Left ventricle myocardium superior (tissue), 1 donor: ENCODE measurements around the gene RAB27B. TPM values are rescaled to one million over a fixed set of nuclear protein-coding genes. Genes with fewer than 3 reads are reported as not detected.

Source experiments
- ATAC-seq: fragments of 200-7000 bp; cut with Tn5 transposase; one replicate; pipeline ENCODE4 v1.9.1; 2020; ENCODE audit warnings: mild to moderate bottlenecking, moderate library complexity
- DNase-seq: peaks from one replicate; pipeline ENCODE4 v3.0.0-alpha.2; 2020
- intact Hi-C: fragments of 100-400 bp; cut with micrococcal nuclease; formaldehyde crosslinking; loops from one replicate; pipeline ENCODE4 v1.11.0; 2022
- total RNA-seq: library from RNA; stranded (reverse); fragmentation: NEBNext Ultra II Directional; extraction: Animal tissue kit (Norgen Biotek cat#: 25700); gene quantifications from one replicate; pipeline ENCODE4 v1.2.1, GENCODE V29; 2021
- donor health status: DM: no; HTN: yes; CAD: no; lungs with severe emphysema.

RAB27B gene
- total RNA-seq, 1 donor from 2014 or later: 0.10 TPM

DNA sequence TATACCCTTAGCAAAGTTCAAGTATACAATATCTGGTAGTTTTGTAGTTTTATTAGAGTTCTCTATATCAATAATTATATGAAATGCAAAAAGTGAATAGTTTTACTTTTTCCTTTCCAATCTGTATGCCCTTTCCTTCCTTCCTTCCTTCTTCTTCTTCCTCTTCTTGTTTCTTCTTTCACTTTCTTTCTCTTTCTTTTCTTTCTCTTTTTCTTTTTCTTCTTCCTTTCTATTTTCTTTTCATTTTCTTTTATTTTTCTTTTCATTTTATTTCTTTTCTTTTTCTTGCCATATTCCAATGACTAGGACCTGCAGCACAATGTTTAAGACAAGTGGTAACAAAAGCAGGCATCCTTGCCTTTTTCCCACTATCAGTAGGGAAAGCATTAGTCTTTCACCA is 71.2 kb downstream of the RAB27B start:
- no peak for ATAC-seq
- intact Hi-C loops: no loop called here
- no peak for DNase-seq

DNA sequence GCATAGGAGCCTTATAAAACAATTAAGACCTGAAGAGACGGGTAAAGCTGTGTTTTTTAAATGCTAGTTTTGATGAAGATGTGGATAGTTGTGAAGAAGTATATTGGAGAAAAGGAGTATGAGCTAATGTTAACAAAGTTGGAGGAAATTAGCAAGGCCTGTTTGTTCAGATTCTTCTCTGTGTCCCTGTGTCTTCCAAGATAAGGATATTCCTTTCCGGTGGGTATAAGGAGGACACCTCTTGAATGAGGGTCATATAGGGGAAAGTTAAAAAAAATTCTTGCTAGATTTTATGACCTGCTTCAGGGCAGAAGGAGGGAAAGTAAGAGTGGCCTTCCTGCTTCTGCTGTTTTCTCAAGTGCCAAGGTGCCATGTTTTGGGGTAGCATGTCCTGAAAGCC is 72.0 kb downstream of the RAB27B start:
- intact Hi-C loops: no loop called here
- ATAC-seq: no peak
- DNase-seq: no peak

GRCh38 chr18:54904581-54904980 is 76.3 kb downstream of the RAB27B start:
- intact Hi-C loops: no loop called here
- no peak for ATAC-seq

DNA sequence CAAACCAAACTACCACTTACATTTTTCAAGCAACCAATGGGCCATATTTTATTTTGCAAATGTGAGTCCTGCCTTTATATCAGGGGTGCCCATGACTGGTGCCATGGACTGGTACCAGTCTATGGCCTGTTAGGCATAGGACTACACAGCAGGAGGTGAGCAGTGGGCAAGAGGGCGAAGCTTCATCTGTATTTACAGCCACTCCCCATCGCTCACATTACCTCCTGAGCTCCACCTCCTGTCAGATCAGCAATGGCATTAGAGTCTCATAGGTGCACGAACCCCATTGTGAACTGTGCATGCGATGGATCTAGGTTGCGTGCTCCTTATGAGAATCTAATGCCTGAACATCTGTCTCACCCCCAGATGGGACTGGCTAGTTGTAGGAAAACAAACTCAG is 77.4 kb downstream of the RAB27B start:
- ATAC-seq (no peak), DNase-seq (no peak)
- intact Hi-C loops: no loop called here

More at GRCh38 chr18:54904581-54904980, 76.3 kb downstream of the RAB27B start:
- DNase-seq: no peak

DNA sequence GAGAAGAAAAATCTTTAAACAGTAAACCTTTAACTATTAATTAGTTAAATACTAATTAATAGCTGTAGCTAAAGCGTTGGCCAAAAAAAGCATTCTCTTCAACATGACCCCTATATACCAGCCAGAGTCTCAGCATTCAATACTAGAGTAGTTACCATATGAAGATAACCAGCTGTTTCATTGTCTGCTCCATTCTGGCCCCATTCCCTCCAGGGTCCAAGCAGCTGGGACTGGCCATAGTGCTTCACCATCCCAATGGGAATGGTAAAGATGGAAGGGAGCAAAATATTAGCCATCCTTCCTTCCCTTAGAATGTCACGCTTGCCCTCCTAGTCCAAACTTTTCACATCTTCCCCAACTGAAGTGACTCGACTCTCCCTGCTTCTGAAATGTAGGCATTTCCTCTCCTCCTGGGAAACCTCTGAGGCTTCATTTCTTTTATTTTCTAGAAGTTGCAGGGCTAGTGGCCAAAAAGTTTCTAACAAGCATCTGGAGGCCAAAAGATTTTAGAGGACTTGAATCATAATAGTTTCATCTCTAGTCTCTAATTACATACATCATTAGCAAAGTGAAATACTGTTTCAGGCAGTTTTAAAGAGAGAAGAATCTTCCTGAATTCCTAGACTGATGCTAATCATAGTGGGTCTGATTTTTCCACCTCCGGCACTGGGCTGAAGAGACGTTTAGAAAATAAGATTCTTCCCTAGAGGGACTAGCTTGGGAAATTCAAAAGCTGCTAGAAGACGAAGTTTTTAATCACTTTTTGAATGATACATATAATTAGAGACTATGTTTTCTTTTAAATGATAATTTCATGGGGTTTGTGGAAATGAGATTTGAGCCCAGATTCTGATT is 78.3 kb downstream of the RAB27B start:
- DNase-seq (no peak), ATAC-seq (no peak)
- intact Hi-C loops: no loop called here

GRCh38 chr18:54909538-54909937 is 81.3 kb downstream of the RAB27B start:
- intact Hi-C loops: no loop called here
- ATAC-seq: no peak
- no peak for DNase-seq

GRCh38 chr18:54910161-54910919 is 82.1 kb downstream of the RAB27B start:
- ATAC-seq (no peak), DNase-seq (no peak)
- intact Hi-C loops: no loop called here

GRCh38 chr18:54911551-54911950 is 83.3 kb downstream of the RAB27B start:
- intact Hi-C loops: no loop called here
- DNase-seq (no peak), ATAC-seq (no peak)

- DNase-seq (no peak), ATAC-seq (no peak)
- intact Hi-C loops: no loop called here
Observed at GRCh38 chr18:54914816-54915215, 86.5 kb downstream of the RAB27B start.

- DNase-seq: no peak
- intact Hi-C loops: no loop called here
- no peak for ATAC-seq
Observed at GRCh38 chr18:54916507-54916906, 88.2 kb downstream of the RAB27B start.

- intact Hi-C loops: no loop called here
- DNase-seq (no peak), ATAC-seq (no peak)
Observed at GRCh38 chr18:54918060-54918459, 89.8 kb downstream of the RAB27B start.

DNA sequence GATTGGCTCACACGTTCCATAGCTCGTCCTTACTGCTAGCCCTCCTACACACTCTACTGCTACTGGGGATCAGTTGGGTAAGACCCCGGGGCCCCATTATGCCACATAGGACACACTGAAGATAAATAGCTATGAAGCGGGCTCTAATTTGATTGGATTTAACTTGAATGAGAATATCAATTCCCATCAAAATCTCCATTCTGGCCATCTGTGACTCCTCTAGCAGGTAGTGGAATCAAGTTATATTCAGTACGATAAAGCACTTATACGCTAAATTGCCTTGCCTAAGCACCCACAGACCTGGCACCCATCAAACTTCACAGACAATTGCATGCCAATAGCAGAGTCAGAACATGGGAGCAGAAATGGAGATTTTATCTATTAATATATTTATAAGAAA is 91.1 kb downstream of the RAB27B start:
- DNase-seq: no peak
- intact Hi-C loops: no loop called here
- ATAC-seq: no peak

GRCh38 chr18:54923339-54923956 is 95.2 kb downstream of the RAB27B start:
- no peak for ATAC-seq
- DNase-seq: no peak
- intact Hi-C loops: no loop called here

- no peak for DNase-seq
- intact Hi-C loops: no loop called here
- no peak for ATAC-seq
Observed at GRCh38 chr18:54924948-54925347, 96.7 kb downstream of the RAB27B start.

- DNase-seq: no peak
- intact Hi-C loops: no loop called here
- ATAC-seq: no peak
Observed at GRCh38 chr18:54926593-54927325, 98.5 kb downstream of the RAB27B start.

GRCh38 chr18:54928236-54928635 is 100.0 kb downstream of the RAB27B start:
- no peak for DNase-seq
- ATAC-seq: no peak
- intact Hi-C loops: no loop called here

DNA sequence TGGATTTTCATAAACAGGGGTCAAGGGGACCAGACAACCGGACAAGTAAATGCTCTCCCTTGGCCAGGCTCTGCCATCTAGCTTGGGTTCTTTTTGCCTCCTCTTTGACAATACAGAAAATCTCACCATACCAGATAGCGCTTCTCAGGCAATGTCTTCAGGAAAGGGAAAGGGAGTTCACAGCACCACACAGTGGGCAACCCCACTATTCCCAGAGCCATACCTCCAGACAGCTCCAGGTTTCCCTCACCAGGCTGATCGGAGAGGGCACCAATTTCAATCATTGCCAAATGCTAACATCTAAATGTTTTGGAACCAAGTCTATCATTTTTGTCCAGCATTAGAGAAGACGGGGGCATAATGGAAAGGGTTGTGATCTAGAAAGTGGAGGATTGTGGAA is 102.9 kb downstream of the RAB27B start:
- DNase-seq: no peak
- intact Hi-C loops: no loop called here
- ATAC-seq: no peak

GRCh38 chr18:54932472-54932871 is 104.2 kb downstream of the RAB27B start:
- intact Hi-C loops: no loop called here
- ATAC-seq (no peak), DNase-seq (no peak)

- DNase-seq: no peak
- intact Hi-C loops: no loop called here
- ATAC-seq: no peak
Observed at GRCh38 chr18:54938506-54938905, 110.2 kb downstream of the RAB27B start.
